Loucy (cell line): ENCODE data around the gene ALG1.

ENCODE experiments used
- EZH2phosphoT487 ChIP-seq: fragments of 200-600 bp; IDR thresholded peaks from 2 replicates; pipeline ENCODE4 v1.6.1; 2018; ENCODE audit warnings: antibody characterized with exemption, mild to moderate bottlenecking, moderate library complexity, borderline replicate concordance
- TF ChIP-seq, protein P1 (sequence below): fragments of 200-600 bp; sonication (generic); conservative IDR thresholded peaks from 2 replicates; pipeline ENCODE4 v1.5.1; 2014; ENCODE audit warnings: mild to moderate bottlenecking, antibody characterized with exemption, low read length

DNA sequence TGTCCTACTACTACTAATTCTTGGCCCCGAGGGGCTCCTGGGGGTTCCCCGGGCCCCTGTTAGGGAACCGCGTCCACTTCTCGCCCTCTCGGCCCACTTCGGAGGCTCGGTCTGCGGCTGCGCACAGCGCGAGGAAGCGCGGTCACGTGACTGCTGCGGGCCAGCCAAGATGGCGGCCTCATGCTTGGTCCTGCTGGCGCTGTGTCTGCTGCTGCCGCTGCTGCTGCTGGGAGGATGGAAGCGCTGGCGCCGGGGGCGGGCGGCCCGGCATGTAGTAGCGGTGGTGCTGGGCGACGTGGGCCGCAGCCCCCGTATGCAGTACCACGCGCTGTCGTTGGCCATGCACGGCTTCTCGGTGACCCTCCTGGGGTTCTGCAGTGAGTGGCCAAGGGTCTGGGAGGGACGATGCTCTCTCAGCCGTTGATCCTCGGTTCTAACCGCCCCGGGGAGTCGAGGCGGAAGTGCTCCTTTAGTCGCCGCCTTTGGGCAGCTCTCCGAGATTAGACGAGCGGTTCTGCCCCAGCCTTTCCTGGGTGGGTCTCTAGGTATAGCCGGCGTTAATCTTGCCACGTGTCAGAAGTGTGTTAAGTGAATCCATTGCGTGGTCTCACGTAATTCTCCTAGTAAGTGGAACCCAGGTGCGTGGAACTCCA is at the start of gene ALG1:
- TF ChIP-seq, protein P1, sequence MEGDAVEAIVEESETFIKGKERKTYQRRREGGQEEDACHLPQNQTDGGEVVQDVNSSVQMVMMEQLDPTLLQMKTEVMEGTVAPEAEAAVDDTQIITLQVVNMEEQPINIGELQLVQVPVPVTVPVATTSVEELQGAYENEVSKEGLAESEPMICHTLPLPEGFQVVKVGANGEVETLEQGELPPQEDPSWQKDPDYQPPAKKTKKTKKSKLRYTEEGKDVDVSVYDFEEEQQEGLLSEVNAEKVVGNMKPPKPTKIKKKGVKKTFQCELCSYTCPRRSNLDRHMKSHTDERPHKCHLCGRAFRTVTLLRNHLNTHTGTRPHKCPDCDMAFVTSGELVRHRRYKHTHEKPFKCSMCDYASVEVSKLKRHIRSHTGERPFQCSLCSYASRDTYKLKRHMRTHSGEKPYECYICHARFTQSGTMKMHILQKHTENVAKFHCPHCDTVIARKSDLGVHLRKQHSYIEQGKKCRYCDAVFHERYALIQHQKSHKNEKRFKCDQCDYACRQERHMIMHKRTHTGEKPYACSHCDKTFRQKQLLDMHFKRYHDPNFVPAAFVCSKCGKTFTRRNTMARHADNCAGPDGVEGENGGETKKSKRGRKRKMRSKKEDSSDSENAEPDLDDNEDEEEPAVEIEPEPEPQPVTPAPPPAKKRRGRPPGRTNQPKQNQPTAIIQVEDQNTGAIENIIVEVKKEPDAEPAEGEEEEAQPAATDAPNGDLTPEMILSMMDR = no peak
- no peak for TF ChIP-seq EZH2phosphoT487
